Endodermal cell (in vitro differentiated cells): ENCODE results near the gene DCHS1. TPM values are rescaled to one million over a fixed set of nuclear protein-coding genes. Genes with fewer than 3 reads are reported as not detected.

ENCODE experiments used
- DNase-seq: peaks from one replicate; pipeline ENCODE4 v3.0.0-alpha.2; 2017
- H3K27ac ChIP-seq: 2 replicates; pipeline ENCODE4 v1.5.1; 2013; ENCODE audit warnings: mild to moderate bottlenecking, low read depth, low read length, moderate library complexity
- H3K27me3 ChIP-seq: 2 replicates; pipeline ENCODE4 v1.6.1; 2013; ENCODE audit warnings: mild to moderate bottlenecking, low read length, moderate library complexity; ENCODE audit not compliant: insufficient read depth, control insufficient read depth, poor library complexity, severe bottlenecking
- H3K36me3 ChIP-seq: 2 replicates; pipeline ENCODE4 v1.7.0; 2013; ENCODE audit warnings: mild to moderate bottlenecking, low read length, moderate library complexity; ENCODE audit not compliant: control insufficient read depth, insufficient read depth
- H3K4me1 ChIP-seq: one replicate; pipeline ENCODE4 v1.7.0; 2013; ENCODE audit warnings: low read length; ENCODE audit not compliant: control insufficient read depth, insufficient read depth
- H3K4me3 ChIP-seq: 2 replicates; pipeline ENCODE4 v1.5.1; 2013; ENCODE audit warnings: mild to moderate bottlenecking, low read length, moderate library complexity
- H3K9ac ChIP-seq: 2 replicates; pipeline ENCODE4 v1.6.1; 2013; ENCODE audit warnings: mild to moderate bottlenecking, low read length, moderate library complexity; ENCODE audit not compliant: poor library complexity, severe bottlenecking; ENCODE audit errors: extremely low read depth
- H3K9me3 ChIP-seq: 2 replicates; pipeline ENCODE4 v1.6.1; 2013; ENCODE audit warnings: mild to moderate bottlenecking, low read length, moderate library complexity; ENCODE audit not compliant: control insufficient read depth
- H3K27ac Mint-ChIP-seq: 2 replicates; pipeline ENCODE4 v1.8.0; 2020; ENCODE audit warnings: mixed read lengths
- H3K27me3 Mint-ChIP-seq: 2 replicates; pipeline ENCODE4 v1.8.0; 2021; ENCODE audit warnings: mild to moderate bottlenecking, mixed read lengths; ENCODE audit not compliant: insufficient read depth
- H3K36me3 Mint-ChIP-seq: 2 replicates; pipeline ENCODE4 v1.8.0; 2020; ENCODE audit warnings: low read depth, mixed read lengths
- H3K4me1 Mint-ChIP-seq: 2 replicates; pipeline ENCODE4 v1.8.0; 2020; ENCODE audit warnings: mixed read lengths
- H3K4me3 Mint-ChIP-seq: 2 replicates; pipeline ENCODE4 v1.8.0; 2020; ENCODE audit warnings: mild to moderate bottlenecking, moderate library complexity, mixed read lengths
- H3K9me3 Mint-ChIP-seq: 2 replicates; pipeline ENCODE4 v1.8.0; 2020; ENCODE audit warnings: mild to moderate bottlenecking, mixed read lengths
- WGBS, 2 experiments: methylation state at CpG; one replicate each; pipeline versions ENCODE4 v1.1.5 to v1.1.7; 2013; ENCODE audit warnings: missing lambda C conversion rate in 2 of 2, mixed read lengths in 1 of 2; ENCODE audit not compliant: insufficient coverage in 1 of 2, insufficient read length in 1 of 2; 5-methylcytosine and 5-hydroxymethylcytosine counted together
- total RNA-seq, 2 donors: library from RNA; stranded (reverse); fragmentation: NEBNext Ultra II Directional in 1 of 2; extraction: Animal tissue kit (Norgen Biotek cat#: 25700) in 1 of 2; gene quantifications; 2 replicates in 1 of 2; 3 replicates in 1 of 2; pipeline ENCODE4 v1.2.1, GENCODE V29; 2021
- TF ChIP-seq, protein P1 (sequence below): fragments of 200-600 bp; sonication (generic); conservative IDR thresholded peaks from 2 replicates; pipeline ENCODE4 v1.5.0; 2021; ENCODE audit warnings: antibody characterized with exemption, mild to moderate bottlenecking

The DCHS1 gene
- total RNA-seq, 2 donors from 2014 or later: 13.7 to 14.3 TPM

DNA sequence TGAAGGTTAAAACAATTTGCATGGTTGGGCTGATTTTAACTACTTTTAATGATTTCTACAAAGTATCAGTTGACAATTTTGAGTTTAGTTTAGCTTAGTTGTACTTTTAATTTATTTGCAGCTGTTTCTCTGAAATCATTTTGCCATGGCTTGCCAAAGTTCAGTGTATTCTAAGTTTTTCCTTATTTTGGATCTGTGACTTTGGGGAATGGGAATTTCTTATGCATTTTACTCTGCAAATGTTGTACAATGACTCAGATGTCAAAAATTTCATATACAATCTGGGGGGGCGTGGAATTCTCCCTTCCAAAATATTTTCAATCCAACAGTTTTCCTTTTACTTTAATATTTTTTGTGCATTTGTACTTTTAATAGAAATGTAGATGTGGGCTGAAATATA, 8.9 kb upstream of the DCHS1 start:
- DNase-seq: no peak
- H3K27ac ChIP-seq: no peak overlapping the region
- H3K27ac Mint-ChIP-seq: no peak overlapping the region
- no peak overlapping the region for H3K9ac ChIP-seq
- H3K4me1 ChIP-seq: no peaks in the 10 kb centered on the region
- H3K36me3 Mint-ChIP-seq: no peaks in the 10 kb centered on the region
- H3K27me3 ChIP-seq: no peaks in the 10 kb centered on the region
- peaks cover 3% of the 10 kb centered on the region for H3K27me3 Mint-ChIP-seq
- no peak overlapping the region for H3K4me3 ChIP-seq
- H3K9me3 ChIP-seq: no peaks in the 10 kb centered on the region
- no CpG with 5 or more reads among the region's 1 CpG for WGBS, 2 experiments
- no peaks in the 10 kb centered on the region for H3K36me3 ChIP-seq
- no peak overlapping the region for H3K4me3 Mint-ChIP-seq
- H3K9me3 Mint-ChIP-seq: no peaks in the 10 kb centered on the region
- TF ChIP-seq, protein P1, sequence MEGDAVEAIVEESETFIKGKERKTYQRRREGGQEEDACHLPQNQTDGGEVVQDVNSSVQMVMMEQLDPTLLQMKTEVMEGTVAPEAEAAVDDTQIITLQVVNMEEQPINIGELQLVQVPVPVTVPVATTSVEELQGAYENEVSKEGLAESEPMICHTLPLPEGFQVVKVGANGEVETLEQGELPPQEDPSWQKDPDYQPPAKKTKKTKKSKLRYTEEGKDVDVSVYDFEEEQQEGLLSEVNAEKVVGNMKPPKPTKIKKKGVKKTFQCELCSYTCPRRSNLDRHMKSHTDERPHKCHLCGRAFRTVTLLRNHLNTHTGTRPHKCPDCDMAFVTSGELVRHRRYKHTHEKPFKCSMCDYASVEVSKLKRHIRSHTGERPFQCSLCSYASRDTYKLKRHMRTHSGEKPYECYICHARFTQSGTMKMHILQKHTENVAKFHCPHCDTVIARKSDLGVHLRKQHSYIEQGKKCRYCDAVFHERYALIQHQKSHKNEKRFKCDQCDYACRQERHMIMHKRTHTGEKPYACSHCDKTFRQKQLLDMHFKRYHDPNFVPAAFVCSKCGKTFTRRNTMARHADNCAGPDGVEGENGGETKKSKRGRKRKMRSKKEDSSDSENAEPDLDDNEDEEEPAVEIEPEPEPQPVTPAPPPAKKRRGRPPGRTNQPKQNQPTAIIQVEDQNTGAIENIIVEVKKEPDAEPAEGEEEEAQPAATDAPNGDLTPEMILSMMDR: no peak
- H3K4me1 Mint-ChIP-seq: no peaks in the 10 kb centered on the region

DNA sequence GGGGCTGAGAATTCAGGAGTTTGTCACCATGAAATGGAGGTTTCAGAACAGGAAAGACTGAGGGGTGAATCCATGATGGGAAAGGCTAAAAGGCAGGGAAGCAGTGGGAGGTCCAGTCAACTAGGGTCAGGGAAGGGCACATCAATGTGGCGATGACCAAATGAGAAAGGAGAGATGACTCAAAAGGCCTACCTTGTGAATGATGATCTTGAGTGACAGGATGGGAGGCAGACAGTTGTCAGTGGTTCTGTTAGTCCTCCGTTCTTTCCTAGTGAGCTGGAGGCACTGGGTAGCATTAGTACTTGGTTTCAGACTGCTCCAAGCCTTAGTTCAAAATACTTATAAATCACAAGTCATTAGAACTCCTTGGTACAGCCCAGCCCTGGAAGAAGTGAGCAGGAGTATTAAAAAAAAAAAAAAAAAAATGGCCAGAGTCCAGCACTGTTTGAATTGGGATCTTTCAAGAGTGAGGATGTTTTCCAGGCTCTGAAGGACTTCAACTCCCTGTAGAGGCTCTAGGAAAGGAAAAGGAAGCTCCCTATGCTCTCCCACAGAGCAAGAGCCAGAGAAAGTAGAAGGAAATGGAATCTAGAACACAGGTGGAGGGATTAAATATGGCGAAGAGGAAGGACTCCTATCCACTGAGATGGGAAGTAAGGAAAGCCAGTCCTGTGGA, 8.3 kb upstream of the DCHS1 start:
- Mint-ChIP-seq H3K36me3 (no peaks in the 10 kb centered on the region), H3K4me1 (no peaks in the 10 kb centered on the region), H3K4me3 (no peak overlapping the region), H3K9me3 (no peaks in the 10 kb centered on the region), H3K27me3 (peaks cover 3% of the 10 kb centered on the region), H3K27ac (no peak overlapping the region)
- Histone ChIP-seq H3K9ac (no peak overlapping the region), H3K4me3 (no peak overlapping the region), H3K9me3 (no peaks in the 10 kb centered on the region), H3K27ac (no peak overlapping the region), H3K27me3 (no peaks in the 10 kb centered on the region), H3K36me3 (no peaks in the 10 kb centered on the region), H3K4me1 (no peaks in the 10 kb centered on the region)
- TF ChIP-seq, protein P1: no peak
- WGBS, 2 experiments: 90 to 100% methylated on average over 1 to 2 of the region's 3 CpGs
- no peak for DNase-seq

DNA sequence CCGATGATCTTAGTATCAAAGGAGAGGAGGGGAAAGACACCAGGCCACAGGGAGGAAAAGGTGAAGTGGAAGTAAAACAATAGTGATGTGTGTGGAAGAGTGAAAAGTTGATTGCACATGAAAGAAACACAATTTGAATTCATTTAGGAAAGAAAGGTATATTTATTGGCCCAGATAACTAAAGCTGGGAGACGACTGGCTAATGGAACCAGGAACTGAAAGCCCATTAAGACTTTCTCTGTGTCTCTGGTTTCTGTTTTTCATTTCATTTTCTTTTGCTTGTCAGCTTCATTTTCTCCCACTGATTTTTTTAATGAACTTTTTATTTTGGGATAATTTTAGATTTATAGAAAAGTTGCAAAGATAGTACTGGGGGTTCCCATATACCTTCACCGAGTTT, 5.1 kb upstream of the DCHS1 start:
- WGBS, 2 experiments: 95 to 100% methylated on average over 1 to 2 of the region's 3 CpGs
- Histone ChIP-seq H3K9me3 (no peaks in the 10 kb centered on the region), H3K4me3 (no peak overlapping the region), H3K4me1 (no peaks in the 10 kb centered on the region), H3K27ac (no peak overlapping the region), H3K9ac (no peak overlapping the region), H3K36me3 (no peaks in the 10 kb centered on the region), H3K27me3 (peaks cover 17% of the 10 kb centered on the region)
- Mint-ChIP-seq H3K27me3 (peaks cover 22% of the 10 kb centered on the region), H3K4me1 (no peaks in the 10 kb centered on the region), H3K9me3 (no peaks in the 10 kb centered on the region), H3K36me3 (no peaks in the 10 kb centered on the region), H3K4me3 (no peak overlapping the region), H3K27ac (no peak overlapping the region)
- TF ChIP-seq, protein P1: no peak
- no peak for DNase-seq
